SKM-1 treated with dmso at 0.1 percent for 144 hours (cell line): Measurements from ENCODE around the gene MFAP4.
A peak's percentile ranks its signal among the peaks of the same experiment; 100 is the strongest.

ENCODE experiments used
- DNase-seq: peaks from one replicate; lab custom pipeline; 2025; ENCODE audit not compliant: unreplicated experiment; lab: John Stamatoyannopoulos, UW

The MFAP4 gene

DNA sequence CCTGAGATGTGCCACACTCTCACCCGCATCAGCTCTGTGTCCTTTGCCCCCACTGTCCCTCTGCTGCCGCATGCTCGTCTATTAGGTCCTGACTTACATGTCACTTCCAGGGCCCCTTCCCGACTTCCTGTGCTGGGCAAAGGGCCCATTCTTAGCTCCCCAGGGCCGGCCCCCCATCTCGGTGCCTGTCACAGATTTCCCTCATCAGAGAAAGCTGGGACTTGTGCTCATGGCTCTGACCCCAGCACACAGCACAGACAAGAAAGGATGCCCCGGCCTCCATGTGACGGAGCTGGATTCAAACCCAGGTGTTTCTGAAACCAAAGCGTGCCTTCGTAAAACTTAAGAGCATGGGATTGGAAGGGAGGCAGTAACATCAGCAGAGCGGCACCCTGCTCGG, 14.6 kb downstream of the MFAP4 start:
- DNase-seq, result no peak

DNA sequence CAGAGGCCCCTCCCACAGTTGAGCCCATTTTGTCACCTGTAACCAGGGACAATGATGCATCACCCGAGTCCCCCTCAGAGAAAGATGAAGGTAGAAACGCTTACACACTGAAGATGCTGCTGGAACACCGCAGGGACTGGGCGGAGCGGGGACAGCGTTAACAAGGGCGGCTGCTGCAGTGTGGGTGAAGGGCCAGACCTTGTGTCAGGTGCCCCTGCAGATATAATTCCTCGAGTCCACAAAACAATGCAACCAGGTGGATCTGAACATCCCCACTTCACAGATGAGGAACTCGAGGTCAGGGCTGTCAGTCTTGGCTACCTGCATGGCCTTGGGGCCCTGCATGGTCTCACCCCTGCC, 15.0 kb downstream of the MFAP4 start:
- DNase-seq, result no peak

DNA sequence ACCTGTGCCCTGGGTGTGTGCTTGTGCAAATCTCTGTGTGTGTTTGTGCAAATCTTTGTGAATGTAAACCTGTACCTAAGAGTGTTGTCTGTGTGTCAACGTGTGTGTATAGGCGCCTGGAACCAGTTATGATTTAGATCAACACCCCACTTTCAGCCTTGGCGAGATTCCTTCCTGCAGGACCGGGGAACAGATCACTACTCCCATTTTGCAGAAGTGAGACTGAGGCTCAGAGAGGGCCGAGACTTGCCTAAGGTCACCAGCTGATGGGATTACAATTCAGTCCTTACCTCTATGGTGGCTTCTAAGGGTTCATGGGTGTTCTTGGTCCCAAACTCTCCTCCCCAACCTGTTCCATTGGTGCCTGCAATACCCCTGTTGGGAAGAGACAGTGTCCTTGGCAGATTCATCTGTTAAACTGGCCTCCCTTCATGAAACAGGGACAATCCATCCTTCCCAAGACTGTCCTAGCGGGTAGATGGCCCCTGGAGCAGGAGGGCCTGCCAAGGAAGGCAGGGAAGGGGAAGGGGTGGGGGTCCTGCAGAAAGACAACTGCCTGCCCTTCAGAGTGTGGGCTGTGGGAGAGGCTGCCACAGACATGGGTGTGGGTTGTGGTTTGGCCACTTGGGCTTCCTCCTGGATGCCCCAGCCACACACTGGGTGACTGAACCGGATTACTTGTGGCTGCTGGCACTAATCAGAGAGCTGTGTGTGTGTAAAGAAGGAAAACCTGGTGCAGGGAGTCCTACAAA, 15.6 kb downstream of the MFAP4 start:
- DNase-seq, result peak; percentile 25

DNA sequence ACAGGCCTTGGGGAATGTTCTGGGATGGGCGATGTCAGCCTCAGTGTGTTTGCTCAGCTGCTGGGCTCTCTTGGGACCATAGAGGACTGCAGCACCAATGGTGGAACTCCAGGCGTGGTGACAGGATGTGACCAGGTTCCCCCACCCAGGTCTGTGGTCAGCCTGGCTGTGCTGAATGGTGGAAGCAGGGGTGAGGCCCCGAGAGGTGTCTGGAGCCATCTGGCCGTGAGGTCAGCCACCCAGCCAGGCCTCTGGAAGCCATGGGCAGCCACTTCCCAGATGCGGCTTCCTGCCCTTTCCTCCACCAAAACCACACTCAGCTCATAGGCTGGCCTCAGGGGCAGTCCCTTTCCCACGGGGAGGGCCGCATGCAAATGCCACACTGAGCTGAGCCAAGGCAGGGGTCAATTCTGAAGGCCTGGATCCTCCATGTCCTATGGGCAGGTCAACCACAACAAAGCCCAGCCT, 16.5 kb downstream of the MFAP4 start:
- peak; percentile 67 for DNase-seq

DNA sequence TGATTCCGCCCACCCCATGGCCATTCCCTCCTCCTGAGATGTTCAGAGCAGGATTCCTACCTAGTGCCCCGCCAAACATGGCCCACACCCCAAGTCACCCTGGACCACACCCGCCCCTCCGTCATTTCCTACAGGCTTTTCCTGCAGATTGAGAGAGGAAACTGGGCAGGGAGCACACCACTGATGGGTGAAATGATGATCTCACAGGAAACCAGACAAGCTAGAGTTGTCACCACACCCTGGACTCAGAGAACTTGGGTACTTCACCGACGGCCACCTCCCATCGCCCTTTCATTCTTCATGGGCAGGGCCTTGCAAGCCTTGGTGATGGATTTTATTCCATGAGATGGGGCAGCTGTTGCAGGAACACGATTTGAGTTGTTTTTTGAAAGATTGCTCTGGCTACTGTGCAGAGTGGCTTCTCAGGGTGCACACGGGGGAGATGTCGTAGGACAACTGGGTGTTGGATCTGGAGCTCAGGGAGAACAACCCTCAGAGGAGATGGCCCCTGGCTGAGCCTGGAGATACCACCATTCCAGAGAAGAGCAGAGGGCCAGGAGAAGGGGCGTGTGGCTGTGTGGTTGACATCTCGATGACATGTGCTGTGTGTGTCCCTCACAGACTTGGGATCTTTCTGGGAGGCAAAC, 17.0 kb downstream of the MFAP4 start:
- DNase-seq, result no peak

DNA sequence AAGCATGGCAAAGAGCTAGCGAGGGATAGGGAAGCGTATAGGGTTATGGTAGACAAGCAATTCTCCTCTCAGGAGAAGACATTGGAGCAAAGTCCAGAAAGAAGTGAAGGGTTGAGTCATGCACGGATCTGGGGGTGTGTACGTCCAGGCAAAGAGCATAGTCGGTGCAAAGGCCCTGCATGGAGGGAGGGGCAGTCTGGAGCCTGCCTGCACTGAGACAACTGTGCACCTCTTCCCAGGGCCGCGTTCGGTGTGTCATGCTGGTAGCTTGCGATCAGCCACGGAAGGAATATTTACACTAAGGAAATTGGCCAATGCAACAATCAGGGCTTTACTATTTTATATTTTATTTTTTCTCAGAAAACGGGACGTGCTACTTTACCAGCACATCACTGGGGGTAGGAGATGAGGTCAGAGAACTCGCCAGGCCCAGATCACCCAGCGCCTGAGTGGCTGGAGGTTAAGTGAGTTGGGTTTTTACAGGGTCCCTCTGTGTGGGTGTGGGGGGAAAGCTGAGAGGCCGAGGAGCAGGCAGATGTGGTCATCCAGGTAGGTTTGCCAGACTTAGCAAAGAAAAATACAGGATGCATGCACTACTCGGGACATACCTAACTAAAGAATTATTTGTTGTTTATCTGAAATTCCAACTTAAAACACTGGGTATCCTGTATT, 17.7 kb downstream of the MFAP4 start:
- DNase-seq, result no peak

DNA sequence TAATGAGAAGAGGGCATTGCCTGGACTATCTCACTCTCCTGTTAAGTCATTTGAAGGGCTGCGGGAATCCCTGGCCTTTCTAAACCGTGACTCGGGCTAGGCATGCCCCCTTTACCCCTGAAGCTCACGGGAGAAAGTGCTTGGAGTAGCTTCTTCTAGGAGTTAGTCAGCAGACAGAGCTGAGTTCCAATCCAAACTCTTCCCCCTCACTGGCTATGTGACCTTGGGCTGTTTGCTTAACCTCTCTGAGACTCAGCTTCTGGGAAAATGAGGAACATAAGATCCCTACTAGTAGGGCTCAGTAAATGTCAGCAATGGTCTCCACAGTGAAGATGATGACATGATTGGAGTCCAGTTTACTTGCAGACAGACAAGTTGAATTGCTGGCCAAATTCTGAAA, 18.8 kb downstream of the MFAP4 start:
- no peak for DNase-seq

DNA sequence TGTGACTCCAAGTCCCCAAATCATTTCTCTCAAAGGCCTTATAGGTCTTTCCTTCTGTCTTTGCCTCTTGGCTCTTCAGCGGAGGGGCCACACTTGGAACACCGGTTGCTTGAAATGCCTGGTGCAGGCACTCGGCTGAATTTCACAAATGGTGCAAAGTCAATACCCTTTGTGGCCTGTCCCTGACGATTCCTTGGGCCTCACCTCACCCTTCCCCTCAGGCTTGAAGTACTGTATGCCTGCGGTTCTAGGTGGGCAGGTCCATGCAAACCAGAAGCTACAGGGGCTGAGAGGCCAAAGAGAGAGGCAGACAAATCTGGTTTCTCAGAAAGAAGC, 20.4 kb downstream of the MFAP4 start:
- no peak for DNase-seq

DNA sequence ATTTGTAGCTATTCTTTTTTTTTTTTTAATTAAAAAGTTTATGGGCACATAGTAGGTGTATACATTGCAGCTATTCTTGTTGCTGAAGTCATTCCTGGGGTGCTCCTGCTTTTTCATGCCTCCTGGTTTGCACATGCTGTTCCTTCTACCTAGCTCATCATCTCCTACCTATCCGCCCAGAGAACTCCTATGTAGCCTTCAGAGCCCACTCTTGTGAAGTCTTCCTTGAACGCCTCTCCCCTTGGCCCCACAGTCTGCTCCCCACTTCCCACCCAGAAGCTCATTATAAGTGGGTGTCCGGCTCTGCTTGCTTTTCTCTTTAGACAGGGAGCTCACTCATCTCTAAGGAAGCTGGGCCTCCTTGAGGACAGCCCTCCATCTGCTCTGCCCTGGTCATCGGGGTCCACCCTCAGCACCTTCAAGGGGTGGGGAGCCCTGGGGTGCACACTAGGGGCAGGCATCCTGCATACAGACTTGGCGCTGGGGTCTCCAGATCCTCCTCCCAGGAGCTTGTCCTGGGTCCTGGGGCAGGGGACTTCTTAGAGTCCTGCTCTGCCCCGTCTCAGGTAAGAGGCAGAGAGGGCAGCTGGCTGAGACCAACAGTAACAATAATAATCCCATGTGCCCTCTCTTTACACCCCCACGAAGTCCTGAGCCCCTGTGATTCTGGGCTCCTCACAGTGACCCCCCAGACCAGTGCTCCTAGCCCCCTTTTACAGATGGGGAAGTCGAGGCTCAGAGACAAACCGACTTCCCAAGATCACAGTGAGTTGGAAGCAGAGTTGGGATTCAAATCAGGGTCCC, 21.0 kb downstream of the MFAP4 start:
- DNase-seq, result no peak

DNA sequence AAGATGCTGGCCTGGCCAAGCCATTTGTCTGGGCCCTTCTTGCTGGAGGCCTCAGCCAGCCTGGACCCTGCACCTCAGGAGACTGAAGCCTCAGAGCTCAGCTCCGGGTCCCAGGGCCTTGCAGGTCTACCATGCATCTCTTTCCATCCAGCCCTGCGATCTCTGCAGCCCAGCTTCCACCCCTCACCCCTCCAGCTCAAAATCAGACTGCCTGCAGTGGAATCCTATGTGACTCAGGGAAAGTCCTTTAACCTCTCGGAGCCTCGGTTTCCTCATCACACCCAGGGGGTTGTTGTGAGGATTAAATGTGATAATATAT, 21.5 kb downstream of the MFAP4 start:
- DNase-seq, result no peak

DNA sequence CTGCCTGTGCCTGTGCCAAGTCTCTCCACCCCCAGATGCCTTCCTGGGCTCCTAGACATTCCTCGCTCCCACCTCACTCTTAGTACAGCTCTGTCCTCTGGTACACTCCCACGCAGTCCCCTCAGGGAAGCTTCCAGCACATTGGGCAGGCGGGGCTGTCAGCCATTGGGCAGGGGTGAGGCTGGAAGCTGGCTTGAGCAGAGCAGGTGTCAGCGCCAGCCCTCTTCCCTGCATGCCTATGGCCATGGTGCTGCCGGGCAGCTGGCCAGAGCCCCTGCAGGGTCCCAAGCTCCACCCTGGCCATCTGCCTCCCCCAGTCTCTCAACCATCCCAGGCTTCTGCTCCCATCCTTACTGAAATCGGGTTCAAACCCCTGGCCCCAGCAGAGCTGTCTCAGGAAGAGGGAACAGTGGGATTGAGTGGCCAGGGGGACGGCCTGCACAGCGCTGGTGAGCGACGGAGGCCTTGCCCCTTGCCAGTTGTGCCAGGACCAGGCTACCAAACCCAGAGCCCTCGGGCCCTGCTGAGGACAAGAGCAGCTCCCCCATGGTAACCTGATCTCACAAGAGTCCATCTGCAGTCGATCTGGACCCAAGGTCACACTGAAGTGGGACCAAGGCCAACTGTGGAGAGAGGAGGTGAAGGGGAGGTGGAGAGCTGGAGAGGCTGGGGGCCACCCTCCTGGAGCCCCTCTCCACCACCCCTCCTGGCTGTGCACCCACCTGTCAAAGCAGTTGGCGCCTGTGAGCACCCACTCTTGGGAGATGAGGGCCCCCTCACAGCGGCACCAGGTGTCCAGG, 22.1 kb downstream of the MFAP4 start:
- DNase-seq, result no peak

DNA sequence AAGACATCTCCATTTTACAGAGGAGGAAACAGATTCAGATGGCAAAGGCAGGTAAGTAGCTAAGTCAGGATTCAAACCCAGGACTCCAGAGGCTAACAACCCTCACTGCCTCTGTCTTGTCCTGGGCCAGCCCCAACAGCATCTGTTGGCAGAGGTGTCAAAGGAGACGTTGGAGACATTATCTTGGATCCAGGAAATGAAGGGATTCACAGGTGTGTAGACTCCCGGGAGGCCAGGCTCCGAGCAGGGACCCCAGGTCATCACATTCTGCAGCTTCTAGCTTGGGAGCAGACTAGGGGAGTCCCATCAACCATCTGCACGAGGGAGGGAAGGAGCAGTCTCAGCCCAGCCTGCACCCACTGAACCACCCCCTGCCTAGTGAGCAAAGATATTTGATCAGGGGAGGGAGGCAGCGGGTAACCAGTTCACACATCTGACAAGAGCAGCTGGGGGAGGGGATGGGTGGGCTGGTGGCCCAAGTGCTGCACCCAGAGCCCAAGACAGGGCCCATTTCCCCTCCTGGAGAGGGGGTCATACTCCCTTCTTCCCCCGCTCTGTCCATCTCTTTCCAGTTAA, 23.4 kb downstream of the MFAP4 start:
- DNase-seq, result no peak

DNA sequence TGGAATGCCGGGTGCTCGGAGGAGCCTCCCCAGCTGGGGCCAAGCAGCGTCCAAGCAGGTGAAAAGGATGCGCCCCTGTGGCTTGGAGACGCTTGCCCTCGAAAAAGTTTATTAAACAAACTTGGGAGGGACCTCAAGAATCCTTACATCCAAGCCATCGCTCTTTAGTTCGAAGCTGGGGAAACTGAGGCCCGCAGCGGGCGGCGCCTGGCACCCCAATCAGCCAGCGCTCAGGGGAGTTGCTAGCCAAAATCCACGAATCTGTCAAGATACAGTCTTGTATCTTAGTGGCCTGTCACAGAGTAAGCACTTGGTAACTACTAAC, 23.9 kb downstream of the MFAP4 start:
- DNase-seq, result no peak

DNA sequence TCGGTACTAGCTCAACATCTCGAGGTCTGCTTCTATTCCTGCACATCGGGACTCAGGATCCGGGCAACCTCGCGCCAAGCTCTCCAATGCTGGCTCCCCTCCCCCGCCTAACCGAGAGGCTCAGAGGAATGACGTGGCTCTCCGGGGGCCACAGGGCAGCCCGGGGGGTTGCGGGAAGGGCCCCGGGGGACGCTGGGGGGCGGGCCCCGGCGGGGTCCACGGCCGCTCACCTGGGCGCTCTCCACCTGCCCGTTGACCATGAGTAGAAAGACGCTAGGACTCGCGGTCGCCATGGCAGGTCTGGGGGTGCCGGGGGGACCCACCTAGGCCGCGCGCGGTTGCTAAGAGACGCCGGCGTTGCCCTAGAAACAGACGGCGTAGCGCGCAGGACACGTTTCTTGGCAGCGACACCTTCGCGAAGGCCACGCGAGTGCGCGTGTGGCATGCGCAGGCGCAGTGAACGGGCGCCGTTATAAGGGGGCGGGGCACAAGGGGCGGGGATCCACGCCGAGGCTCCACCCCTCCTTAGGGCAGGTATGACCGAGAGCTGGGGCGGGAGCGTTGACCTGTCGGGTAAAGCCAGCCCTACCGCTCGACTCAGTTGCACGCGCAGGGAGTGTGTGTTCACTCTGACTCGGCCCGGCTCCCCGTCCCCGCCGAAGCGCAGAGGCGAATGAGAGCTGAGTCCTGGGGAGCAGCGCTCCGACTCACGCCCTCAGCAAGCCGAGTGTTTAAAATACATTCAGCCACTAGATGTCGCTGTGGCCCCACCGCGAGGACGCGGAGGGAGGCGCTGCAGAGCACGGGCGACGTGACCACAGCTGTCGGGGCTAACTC, 24.5 kb downstream of the MFAP4 start, which contains the start of gene B9D1:
Gene B9D1, minus strand, starts transcription at position 447 of the 837 bp plus-strand sequence. Its CDS starts 154 bp downstream, at position 293.
- peak; percentile 81 for DNase-seq

DNA sequence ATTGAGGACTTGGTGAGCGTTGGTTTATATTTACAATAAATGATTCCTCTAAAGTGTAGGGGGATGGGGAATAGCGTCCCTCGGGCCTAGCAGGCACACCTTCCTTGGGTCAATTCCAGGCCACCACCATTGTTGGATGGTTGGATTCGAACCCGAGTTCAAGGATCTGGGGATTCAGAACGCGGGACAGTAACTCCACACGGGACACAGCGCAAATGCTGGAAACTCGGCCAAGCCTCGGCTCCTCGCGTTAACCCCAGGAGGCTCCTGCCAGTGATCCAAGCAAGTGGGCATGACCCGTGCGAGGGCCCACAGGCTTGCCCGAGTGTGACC, 25.1 kb downstream of the MFAP4 start:
- no peak for DNase-seq

DNA sequence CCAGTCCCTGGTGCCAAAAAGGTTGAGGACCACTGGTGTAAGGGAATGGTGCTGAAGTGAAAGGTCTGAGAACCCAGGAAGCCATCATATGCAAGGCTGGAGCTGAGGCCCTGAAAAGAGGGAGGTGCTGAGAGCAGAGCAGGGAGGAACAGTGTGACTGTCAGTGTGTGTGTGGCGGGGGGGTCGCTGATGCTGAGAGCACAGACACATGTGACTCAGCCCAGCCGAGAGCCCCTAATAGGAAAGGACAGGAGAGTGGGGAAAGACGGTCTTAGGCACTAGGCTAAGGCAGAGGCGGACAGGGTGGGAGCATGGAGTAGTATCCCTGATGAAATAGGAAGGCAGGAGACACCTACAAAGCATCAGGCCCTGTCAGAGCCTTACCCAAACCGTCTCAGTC, 25.7 kb downstream of the MFAP4 start:
- no peak for DNase-seq

DNA sequence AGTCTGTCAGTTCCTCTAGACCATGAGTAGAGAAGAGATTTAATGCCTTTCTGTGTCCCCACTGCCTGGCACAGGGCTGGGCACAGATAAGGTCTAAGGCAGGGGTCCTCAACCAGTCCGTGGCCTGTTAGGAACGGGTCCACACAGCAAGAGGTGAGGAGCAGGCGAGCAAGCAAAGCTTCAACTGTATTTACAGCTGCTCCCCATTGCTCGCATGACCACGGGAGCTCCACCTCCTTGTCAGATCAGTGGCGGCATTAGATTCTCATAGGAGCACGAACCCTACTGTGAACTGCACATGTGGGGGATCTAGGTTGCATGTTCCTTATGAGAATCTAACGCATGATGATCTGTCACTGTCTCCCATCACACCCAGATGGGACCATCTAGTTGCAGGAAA, 26.2 kb downstream of the MFAP4 start:
- no peak for DNase-seq

DNA sequence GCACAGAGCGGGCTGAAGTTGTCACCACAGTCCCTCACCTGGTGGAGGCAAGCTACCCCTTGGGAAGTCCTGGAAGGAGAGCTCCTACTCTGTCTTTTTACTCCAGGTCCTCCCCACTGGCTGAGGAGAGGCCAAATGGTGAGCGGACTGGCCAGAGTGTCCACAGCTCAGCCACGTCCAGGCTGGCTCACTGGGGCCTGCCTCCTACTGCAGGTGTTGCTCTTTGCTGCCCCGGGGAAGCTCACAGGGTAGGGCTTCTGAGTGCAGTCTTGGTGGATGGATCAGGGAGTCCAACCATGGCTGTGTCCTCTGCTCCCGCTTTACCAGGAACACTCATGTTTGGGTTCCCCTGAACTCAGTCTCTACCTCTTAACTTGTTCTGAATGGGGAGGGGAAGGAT, 27.1 kb downstream of the MFAP4 start:
- no peak for DNase-seq

DNA sequence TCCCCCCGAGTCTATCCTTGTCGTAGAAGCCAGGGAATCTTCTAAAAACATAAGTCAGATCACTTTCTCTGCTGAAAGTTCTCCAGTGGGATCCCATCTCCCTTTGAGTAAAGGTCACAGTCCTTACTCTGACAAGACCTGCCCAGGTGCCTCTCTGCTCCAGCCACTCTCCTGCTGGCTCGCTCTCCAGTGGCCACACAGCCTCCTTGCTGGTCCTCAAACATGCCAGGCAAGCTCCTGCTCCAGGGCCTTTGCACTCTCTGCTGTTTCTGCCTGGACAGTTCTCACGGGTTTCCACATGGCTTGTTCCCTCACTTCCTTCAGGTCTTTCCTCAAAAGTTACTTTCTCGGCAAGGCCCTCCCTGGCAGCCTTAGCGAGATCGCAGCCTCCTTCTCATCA, 27.8 kb downstream of the MFAP4 start:
- no peak for DNase-seq

DNA sequence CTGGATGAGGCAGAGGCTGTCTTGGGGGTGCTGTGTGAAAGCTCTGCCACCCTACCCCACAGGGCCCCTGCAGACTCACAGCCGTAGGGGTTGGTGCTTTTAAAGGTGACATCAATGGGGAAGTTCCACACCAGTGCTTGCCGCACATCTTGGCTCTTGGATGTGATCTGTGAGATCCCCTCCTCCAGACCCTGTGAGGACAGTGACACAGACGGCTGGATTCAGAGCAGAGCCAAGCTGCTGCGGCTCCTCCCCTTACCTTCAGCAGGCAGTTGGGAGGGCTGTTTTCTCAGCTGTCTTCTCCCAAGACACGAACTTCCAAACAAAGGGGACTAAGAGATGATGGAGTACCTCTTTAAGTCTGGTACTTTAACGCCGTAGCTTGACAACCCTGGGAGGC, 29.2 kb downstream of the MFAP4 start:
- DNase-seq, result no peak
